GM12878 (cell line): ENCODE data around the gene TMSB15B. TPM values are rescaled to one million over a fixed set of nuclear protein-coding genes. Genes with fewer than 3 reads are reported as not detected.
"Not testable (repeated sequence)": the region's sequence is repeated elsewhere in the genome, so short reads cannot be mapped to it uniquely, and the experiment has no call there.

ENCODE experiments used
- ATAC-seq: fragments of 200-7000 bp; cut with Tn5 transposase; 3 replicates; pipeline ENCODE4 v1.9.1; 2020; ENCODE audit warnings: mild to moderate bottlenecking, moderate library complexity
- BruUV-seq: library from RNA; stranded (reverse); fragments of 400-500 nt; replicated peaks from 2 replicates; lab custom pipeline; 2021; lab: Mats Ljungman, UMichigan
- CTCF ChIA-PET: fragments of 300-600 bp; sonication (Branson Sonifier 250); formaldehyde crosslinking; extraction: SDS; loops from one replicate; lab custom pipeline; 2021; ENCODE audit warnings: inconsistent platforms; lab: Yijun Ruan, JAX
- POLR2A ChIA-PET: fragments of 350-600 bp; formaldehyde crosslinking; extraction: SDS; loops from one replicate; lab custom pipeline; 2021; ENCODE audit warnings: inconsistent platforms; lab: Charles Lee
- RAD21 ChIA-PET: fragments of 300-600 bp; sonication (Branson Sonifier 250); formaldehyde crosslinking; loops from one replicate; lab custom pipeline; 2023; ENCODE audit warnings: antibody characterized with exemption; ENCODE audit not compliant: unreplicated experiment; lab: Charles Lee
- SMC1A ChIA-PET: fragments of 300-600 bp; sonication (Branson Sonifier 250); formaldehyde crosslinking; loops from one replicate; lab custom pipeline; 2023; ENCODE audit not compliant: unreplicated experiment, uncharacterized antibody; lab: Charles Lee
- DNase-seq: peaks from one replicate; pipeline ENCODE4 v3.0.0-alpha.2; 2011; ENCODE audit warnings: low read depth, low spot score
- FAIRE-seq: peaks from 3 replicates; lab custom pipeline; 2011; peaks lifted over from hg19 to GRCh38; lab: Jason Lieb, UNC
- H2AFZ ChIP-seq: 2 replicates; pipeline ENCODE4 v1.6.0; 2011; ENCODE audit warnings: low read depth, low read length, control low read depth; ENCODE audit not compliant: control insufficient read depth
- H3K27ac ChIP-seq: 2 replicates; pipeline ENCODE4 v1.5.1; 2011; ENCODE audit warnings: control low read depth; ENCODE audit not compliant: control insufficient read depth, insufficient read depth
- H3K27me3 ChIP-seq, 2 experiments: replicated peaks in 1 of 2; 2 replicates each; pipeline versions ENCODE4 v1.6.0 to v1.6.1; 2011; ENCODE audit warnings: low read length in 1 of 2; ENCODE audit not compliant: control insufficient read depth in 2 of 2, insufficient read depth in 2 of 2
- H3K36me3 ChIP-seq, 2 experiments: 2 replicates each; pipeline ENCODE4 v1.5.1; 2011; ENCODE audit warnings: low read length in 1 of 2; ENCODE audit not compliant: control insufficient read depth in 2 of 2, insufficient read depth in 2 of 2
- H3K4me1 ChIP-seq: 2 replicates; pipeline ENCODE4 v1.6.1; 2011; ENCODE audit warnings: mild to moderate bottlenecking, low read length, moderate library complexity, mixed read lengths; ENCODE audit not compliant: control insufficient read depth, insufficient read depth
- H3K4me2 ChIP-seq: 2 replicates; pipeline ENCODE4 v1.6.0; 2011; ENCODE audit warnings: control low read depth; ENCODE audit not compliant: control insufficient read depth, insufficient read depth
- H3K4me3 ChIP-seq: fragments of 200-600 bp; sonication (generic); 2 replicates; pipeline ENCODE4 v1.5.1; 2016
- H3K79me2 ChIP-seq: 2 replicates; pipeline ENCODE4 v1.6.0; 2011; ENCODE audit warnings: low read length; ENCODE audit not compliant: control insufficient read depth, insufficient read depth
- H3K9ac ChIP-seq: 2 replicates; pipeline ENCODE4 v1.8.0; 2011; ENCODE audit warnings: low read length, control low read depth, mixed read lengths; ENCODE audit not compliant: control insufficient read depth, insufficient read depth
- H3K9me3 ChIP-seq: replicated peaks from 3 replicates; pipeline ENCODE4 v1.5.1; 2011; ENCODE audit warnings: mild to moderate bottlenecking, low read length; ENCODE audit not compliant: control insufficient read depth, insufficient read depth
- H4K20me1 ChIP-seq: 2 replicates; pipeline ENCODE4 v1.6.0; 2011; ENCODE audit not compliant: control insufficient read depth, insufficient read depth
- CTCF ChIP-seq, 3 experiments: IDR thresholded peaks in 2 of 3; conservative IDR thresholded peaks in 1 of 3; 2 replicates each; pipeline ENCODE4 v1.5.1; 2011; ENCODE audit warnings: low read depth in 3 of 3, low read length in 3 of 3, mild to moderate bottlenecking in 3 of 3, control low read depth in 2 of 3, moderate library complexity in 2 of 3, inconsistent platforms in 1 of 3, mixed read lengths in 1 of 3; ENCODE audit not compliant: control insufficient read depth in 2 of 3, insufficient read depth in 1 of 3; ENCODE audit errors: extremely low read depth in 1 of 3
- RAD21 ChIP-seq: IDR thresholded peaks from 2 replicates; pipeline ENCODE4 v1.6.1; 2011; ENCODE audit warnings: mild to moderate bottlenecking, low read depth, low read length, moderate library complexity; ENCODE audit not compliant: insufficient read depth
- SMC3 ChIP-seq: IDR thresholded peaks from 2 replicates; pipeline ENCODE4 v1.6.1; 2011; ENCODE audit warnings: low read length, improper control_type of control experiment, borderline replicate concordance
- WGBS: methylation state at CpG from one replicate; pipeline ENCODE4 v1.1.6; 2016; ENCODE audit warnings: low lambda C conversion rate; ENCODE audit not compliant: insufficient replicate concordance, insufficient coverage; ENCODE audit errors: missing lambda C conversion rate; 5-methylcytosine and 5-hydroxymethylcytosine counted together
- in situ Hi-C: fragments of 300-500 bp; cut with MboI; formaldehyde crosslinking; loops from 9 replicates; pipeline ENCODE4 v1.14.3; 2018; ENCODE audit warnings: mixed read lengths
- intact Hi-C: fragments of 100-400 bp; cut with micrococcal nuclease; formaldehyde crosslinking; loops from one replicate; pipeline ENCODE4 v1.14.2; 2022; ENCODE audit not compliant: unreplicated experiment
- polyA plus RNA-seq, 11 experiments: library from polyadenylated mRNA; depleted of rRNA in 4 of 11; unstranded in 6 of 11; stranded (reverse) in 5 of 11; fragments of >200 nt; fragmentation: Nextera tagmentation in 4 of 11; fragmentation: Illumina TruSeq in 1 of 11; extraction: Ambion mirVana in 4 of 11; extraction: Trizol in 1 of 11; gene quantifications; 1 replicate in 1 of 11; 2 replicates in 10 of 11; pipeline versions ENCODE4 v1.2.1 to v1.2.3, GENCODE V29; 2011 to 2016; ENCODE audit warnings: inconsistent platforms in 2 of 11, missing spikeins in 2 of 11, low read depth in 1 of 11
- total RNA-seq, 4 experiments: library from RNA; depleted of rRNA in 3 of 4; stranded (reverse); fragments of >200 nt in 3 of 4; fragmentation: Illumina TruSeq in 1 of 4; extraction: Trizol in 1 of 4; gene quantifications; 2 replicates each; pipeline versions ENCODE4 v1.2.1 to v1.2.3, GENCODE V29; 2013 to 2021
- TF ChIP-seq, protein P1 (sequence below): fragments of 450-650 bp; IDR thresholded peaks from 2 replicates; pipeline ENCODE4 v1.6.1; 2017; ENCODE audit warnings: low read depth, mild to moderate bottlenecking, moderate library complexity

Gene TMSB15B
- total and polyA plus RNA-seq, 10 of the 15 experiments (the other 5 are each of a cell fraction or from before 2014, with no cell fraction given) = 8.8 to 45.2 (median 18.1) TPM

DNA sequence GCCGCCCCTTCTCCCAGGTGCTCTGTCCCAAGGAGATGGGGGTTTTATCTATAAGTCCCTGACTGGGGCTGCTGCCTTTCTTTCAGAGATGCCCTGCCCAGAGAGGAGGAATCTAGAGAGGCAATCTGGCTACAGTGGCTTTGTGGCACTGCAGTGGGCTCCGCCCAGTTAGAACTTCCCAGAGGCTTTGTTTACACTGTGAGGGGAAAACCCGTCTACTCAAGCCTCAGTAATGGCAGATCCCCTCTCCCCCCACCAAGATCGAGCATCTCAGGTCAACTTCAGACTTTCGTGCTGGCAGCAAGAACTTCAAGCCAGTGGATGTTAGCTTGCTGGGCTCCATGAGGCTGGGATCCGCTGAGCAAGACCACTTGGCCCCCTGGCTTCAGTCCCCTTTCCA, 22.2 kb upstream of the TMSB15B start:
- POLR2A ChIA-PET = interaction anchor here (1.1 to 1.4 kb wide), 2 partner anchors 21 to 24 kb away, joined by 3 to 9 read pairs; no protein-coding TSS in a partner anchor
- in situ Hi-C loops, H3K27ac ChIP-seq, H3K79me2 ChIP-seq, H3K27me3 ChIP-seq, FAIRE-seq, BruUV-seq, H3K9ac ChIP-seq, H3K4me3 ChIP-seq, intact Hi-C loops, H3K9me3 ChIP-seq, H4K20me1 ChIP-seq, H3K36me3 ChIP-seq, DNase-seq, H3K4me1 ChIP-seq, H2AFZ ChIP-seq: not testable (repeated sequence)
- peak; percentile 73 for ATAC-seq
- RAD21 ChIA-PET = interaction anchor here (2.2 to 3.5 kb wide), 2 partner anchors 22 to 95 kb away, joined by 21 to 43 read pairs; no protein-coding TSS in a partner anchor
- WGBS = 43% methylated on average over 6 of the region's 6 CpGs
- SMC1A ChIA-PET = interaction anchor here (0.8 to 12.0 kb wide), 5 partner anchors 10 to 96 kb away, joined by 3 to 106 read pairs (median 4); no protein-coding TSS in a partner anchor
- CTCF ChIA-PET = interaction anchor here (0.8 to 4.3 kb wide), 8 partner anchors 8 to 228 kb away, joined by 3 to 64 read pairs (median 4); no protein-coding TSS in a partner anchor
- peak overlapping the region; percentile 33; the same call in 1 of the 2 replicates for H3K4me2 ChIP-seq

DNA sequence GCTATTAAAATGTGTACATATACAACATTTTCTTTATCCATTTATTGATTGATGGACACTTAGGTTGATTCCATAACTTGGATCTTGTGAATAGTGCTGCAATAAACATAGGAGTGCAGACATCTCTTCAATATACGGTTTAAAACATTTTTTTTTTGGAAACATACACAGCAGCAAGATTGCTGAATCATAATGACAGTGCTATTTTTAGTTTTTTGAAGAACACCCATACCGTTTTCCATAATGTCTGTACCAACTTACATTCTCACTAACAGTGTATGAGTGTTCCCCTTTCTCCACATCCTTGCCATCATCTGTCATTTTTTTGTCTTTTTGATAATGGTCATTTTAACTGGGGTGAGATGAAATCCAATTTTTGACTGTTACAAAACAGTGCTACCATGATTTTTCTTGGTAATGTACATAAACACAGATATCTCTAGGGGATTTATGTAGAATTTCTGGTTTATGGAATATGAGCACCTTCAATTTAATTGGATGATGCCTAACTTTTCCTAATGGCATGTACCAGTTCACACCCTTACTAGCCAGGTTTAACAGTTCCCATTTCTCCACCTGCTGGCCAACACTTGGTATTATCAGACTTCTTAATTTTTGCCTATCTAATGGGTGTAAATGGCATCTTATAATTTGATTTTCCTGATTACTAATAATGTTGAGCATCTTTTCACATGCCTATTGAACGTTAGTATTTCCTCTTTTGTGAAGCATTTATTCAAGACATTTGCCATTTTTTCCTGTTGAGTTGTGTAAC, 21.0 kb upstream of the TMSB15B start:
- Histone ChIP-seq H3K79me2 (peaks cover 4% of the 10 kb centered on the region), H3K4me2 (no peak overlapping the region), H3K27me3 (no peaks in the 10 kb centered on the region), H3K27ac (no peak overlapping the region), H3K9me3 (no peaks in the 10 kb centered on the region), H3K4me3 (no peak overlapping the region), H3K4me1 (peaks cover 2% of the 10 kb centered on the region), H4K20me1 (no peaks in the 10 kb centered on the region), H2AFZ (no peak overlapping the region), H3K36me3 (no peaks in the 10 kb centered on the region; a peak in 1 of 4 replicates), H3K9ac (no peak overlapping the region)
- POLR2A ChIA-PET = interaction anchor here (0.6 to 1.4 kb wide), 2 partner anchors 23 to 582 kb away, joined by 7 to 9 read pairs; no protein-coding TSS in a partner anchor
- DNase-seq (no peak), ATAC-seq (peak; percentile 84), FAIRE-seq (peak; percentile 87)
- in situ Hi-C loops = no loop called here
- WGBS = 0% methylated on average over 3 of the region's 3 CpGs
- intact Hi-C loops = loop anchor here (1.0 kb wide), 2 partner anchors 23 to 96 kb away; no protein-coding TSS in a partner anchor
- SMC1A ChIA-PET = interaction anchor here (0.8 to 12.0 kb wide), 7 partner anchors 11 to 158 kb away, joined by 3 to 106 read pairs (median 4); no protein-coding TSS in a partner anchor
- CTCF ChIA-PET = interaction anchor here (0.8 to 4.3 kb wide), 8 partner anchors 9 to 229 kb away, joined by 3 to 64 read pairs (median 4); no protein-coding TSS in a partner anchor
- RAD21 ChIA-PET = interaction anchor here (0.8 to 3.5 kb wide), 4 partner anchors 9 to 96 kb away, joined by 4 to 43 read pairs (median 13); no protein-coding TSS in a partner anchor
- TF ChIP-seq RAD21 (peak; percentile 55; the same call in 1 of the 2 replicates), SMC3 (peak; percentile 58), CTCF (IDR thresholded peaks at IDR 0.05 in 2 of 3, conservative IDR thresholded peaks at IDR 0.05 in 1 of 3; ENCODE audit: control insufficient read depth in 2 of 3, extremely low read depth in 1 of 3, insufficient read depth in 1 of 3, low read depth in 3 of 3, low read length in 3 of 3) (peak; percentile 44 to 48 (median 47); a peak in 5 of 6 replicates)
- TF ChIP-seq, protein P1, sequence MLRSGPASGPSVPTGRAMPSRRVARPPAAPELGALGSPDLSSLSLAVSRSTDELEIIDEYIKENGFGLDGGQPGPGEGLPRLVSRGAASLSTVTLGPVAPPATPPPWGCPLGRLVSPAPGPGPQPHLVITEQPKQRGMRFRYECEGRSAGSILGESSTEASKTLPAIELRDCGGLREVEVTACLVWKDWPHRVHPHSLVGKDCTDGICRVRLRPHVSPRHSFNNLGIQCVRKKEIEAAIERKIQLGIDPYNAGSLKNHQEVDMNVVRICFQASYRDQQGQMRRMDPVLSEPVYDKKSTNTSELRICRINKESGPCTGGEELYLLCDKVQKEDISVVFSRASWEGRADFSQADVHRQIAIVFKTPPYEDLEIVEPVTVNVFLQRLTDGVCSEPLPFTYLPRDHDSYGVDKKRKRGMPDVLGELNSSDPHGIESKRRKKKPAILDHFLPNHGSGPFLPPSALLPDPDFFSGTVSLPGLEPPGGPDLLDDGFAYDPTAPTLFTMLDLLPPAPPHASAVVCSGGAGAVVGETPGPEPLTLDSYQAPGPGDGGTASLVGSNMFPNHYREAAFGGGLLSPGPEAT = no peak
- no TSS peak for BruUV-seq
